Right lobe of liver (tissue), 4 donors: ENCODE measurements around the gene NSG1.

Experiments used
- CTCF ChIP-seq, 4 donors: fragments of 200-600 bp in 3 of 4; fragments of 450-650 bp in 1 of 4; IDR thresholded peaks; one replicate each; pipeline versions ENCODE4 v1.5.1 to v1.8.0; 2016 to 2022; ENCODE audit warnings: antibody characterized with exemption in 4 of 4, mild to moderate bottlenecking in 2 of 4
- POLR2A ChIP-seq: fragments of 450-650 bp; IDR thresholded peaks from one replicate; pipeline ENCODE4 v1.6.1; 2017; ENCODE audit warnings: antibody characterized with exemption, mild to moderate bottlenecking
- donor health status: DM: no; HTN: no; CAD: no.
- donor health status: DM: no; HTN: no; CAD: no.
- donor health status: DM: no; HTN: yes; CAD: no.

DNA sequence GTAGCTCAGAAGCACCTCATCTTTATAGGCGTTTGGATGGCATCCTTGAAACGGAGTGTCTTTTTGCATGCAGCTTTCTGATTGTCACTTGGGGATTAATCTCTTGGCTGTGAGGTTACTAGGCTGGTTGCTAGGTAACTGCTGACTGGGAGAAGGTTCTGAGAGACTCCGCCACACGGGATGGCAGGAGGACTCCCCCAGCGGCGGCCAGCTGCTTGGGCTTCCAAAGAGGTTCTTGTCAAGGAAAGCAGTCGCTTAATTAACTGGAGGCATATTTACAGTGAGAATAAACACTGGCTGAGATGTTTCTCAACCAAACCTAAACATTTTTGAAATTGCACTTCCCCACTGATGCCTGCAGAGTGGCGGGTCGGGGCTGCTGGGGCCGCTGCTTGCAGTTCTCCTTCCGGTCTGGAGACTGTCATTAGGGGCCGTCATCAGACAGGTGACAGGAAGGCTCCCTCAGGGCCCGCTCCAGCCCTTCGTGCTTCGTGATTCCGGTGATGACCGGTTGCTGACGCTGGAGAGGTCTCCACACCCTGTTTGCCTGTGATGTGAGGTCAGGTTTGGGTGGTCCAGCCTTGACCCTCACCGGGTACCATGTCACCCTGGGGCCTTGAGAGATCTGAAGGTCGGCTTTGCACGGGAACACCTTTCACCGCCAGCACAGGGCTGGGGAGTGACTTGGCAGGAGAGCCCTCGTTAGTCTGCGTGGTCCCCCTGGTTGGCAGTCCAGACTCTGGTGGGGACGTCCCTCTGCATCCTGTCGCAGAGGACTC is 9.1 kb downstream of the NSG1 start:
- TF ChIP-seq CTCF (IDR thresholded peaks at IDR 0.05), result no peak
- TF ChIP-seq POLR2A, result no peak
